CD4-positive, alpha-beta T cell treated with Interleukin-21 for 1 hour (primary cell): ENCODE data around the gene C20orf204.

ENCODE experiments used
- DNase-seq: peaks from one replicate; pipeline ENCODE4 v3.0.0-alpha.2; 2020

Gene C20orf204, protein sequence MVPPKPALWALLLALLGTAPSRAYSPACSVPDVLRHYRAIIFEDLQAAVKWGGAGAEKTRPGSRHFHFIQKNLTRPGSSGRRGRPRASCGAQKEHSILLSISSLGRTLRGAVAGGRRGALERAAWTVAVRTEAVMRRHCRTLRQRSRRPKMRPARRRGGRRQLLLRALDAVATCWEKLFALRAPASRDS

GRCh38 chr20:64035933-64036345, at the start of gene C20orf204:
TSS of gene C20orf204 (plus strand) at chr20:64036182. CDS start at chr20:64036324, 142 bp downstream.
- no peak for DNase-seq

DNA sequence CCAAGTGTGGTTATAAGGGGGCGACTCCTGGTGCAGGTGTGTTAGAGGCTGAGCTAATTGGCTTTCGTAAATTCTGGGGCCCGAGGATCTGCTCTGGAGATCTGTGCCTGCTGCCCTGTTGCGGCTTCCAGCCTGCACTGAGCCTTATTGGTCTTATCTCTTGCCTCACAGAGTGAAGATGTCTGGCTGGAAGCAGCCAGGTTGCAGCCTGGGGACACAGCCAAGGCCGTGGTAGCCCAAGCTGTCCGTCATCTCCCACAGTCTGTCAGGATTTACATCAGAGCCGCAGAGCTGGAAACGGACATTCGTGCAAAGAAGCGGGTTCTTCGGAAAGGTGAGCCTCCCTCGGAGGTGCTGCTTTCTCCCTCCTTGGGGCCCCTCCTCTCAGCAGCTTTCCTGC, 35.1 kb upstream of the C20orf204 start:
- DNase-seq, result no peak

DNA sequence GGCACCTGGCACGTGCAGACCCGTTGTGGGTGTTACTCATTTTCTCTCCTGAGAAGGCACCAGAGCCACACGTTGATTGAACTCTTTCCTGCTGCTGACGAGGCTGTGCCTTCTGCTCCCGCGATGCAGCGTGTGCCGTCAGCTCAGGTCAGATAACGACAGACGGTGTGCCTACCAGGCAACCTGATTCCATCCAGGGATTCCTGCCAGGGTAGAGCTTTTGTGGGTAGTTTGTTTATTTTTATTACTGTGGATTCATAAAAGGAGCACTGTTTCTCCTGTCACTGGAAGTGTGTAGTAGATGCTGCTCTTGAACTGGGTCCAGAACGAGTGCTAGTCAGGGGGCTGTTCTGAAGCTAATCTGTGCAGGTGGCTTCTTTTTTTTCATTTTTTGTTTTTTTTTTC, 34.4 kb upstream of the C20orf204 start:
- no peak for DNase-seq

DNA sequence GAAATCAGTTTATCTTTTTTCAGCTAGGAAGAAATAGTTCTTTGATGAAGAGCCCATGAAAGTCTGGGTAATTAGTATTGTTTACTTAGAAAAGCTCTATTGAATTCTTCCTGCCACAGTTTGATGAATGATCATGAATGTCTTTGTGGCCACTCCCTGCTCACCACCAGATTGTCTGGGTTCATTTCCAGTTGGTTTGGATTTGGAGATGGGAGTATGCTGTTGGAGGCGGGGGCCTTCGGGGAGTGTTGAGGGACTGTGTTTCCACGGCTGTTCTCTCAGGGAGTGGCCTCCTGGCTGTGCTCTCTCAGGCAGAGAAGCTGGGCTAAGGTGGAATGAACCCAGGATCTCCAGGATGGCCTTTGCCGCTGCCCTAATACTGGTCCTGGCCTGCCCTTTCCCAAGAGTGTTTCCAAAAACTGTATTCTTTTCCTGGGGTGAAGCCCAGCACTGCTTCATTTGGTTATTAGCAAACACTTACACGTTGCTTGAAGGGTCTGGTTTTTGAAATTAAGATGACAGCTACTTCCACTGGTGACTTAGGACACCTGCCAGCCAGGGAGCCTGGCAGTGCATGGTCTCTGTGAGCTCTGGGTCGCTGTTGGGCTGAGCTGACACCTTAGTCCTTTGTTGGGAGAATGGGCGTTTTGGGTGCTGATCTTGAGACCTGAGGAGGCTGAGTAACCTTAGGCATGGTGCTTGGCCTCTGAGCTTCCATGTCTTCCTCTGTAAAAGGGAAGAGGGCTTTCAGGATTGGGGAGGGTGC, 31.8 kb upstream of the C20orf204 start:
- no peak for DNase-seq

- DNase-seq, result no peak
These were observed 30.6 kb upstream of the C20orf204 start for GRCh38 chr20:64005394-64005793.

- DNase-seq, result no peak
These were observed 29.5 kb upstream of the C20orf204 start for GRCh38 chr20:64006490-64006889.

- no peak for DNase-seq
These were observed 29.1 kb upstream of the C20orf204 start for GRCh38 chr20:64006902-64007301.

- no peak for DNase-seq
These were observed 26.1 kb upstream of the C20orf204 start for GRCh38 chr20:64009811-64010387.

- no peak for DNase-seq
These were observed 25.2 kb upstream of the C20orf204 start for GRCh38 chr20:64010711-64011237.

- no peak for DNase-seq
These were observed 24.6 kb upstream of the C20orf204 start for GRCh38 chr20:64011366-64011779.

DNA sequence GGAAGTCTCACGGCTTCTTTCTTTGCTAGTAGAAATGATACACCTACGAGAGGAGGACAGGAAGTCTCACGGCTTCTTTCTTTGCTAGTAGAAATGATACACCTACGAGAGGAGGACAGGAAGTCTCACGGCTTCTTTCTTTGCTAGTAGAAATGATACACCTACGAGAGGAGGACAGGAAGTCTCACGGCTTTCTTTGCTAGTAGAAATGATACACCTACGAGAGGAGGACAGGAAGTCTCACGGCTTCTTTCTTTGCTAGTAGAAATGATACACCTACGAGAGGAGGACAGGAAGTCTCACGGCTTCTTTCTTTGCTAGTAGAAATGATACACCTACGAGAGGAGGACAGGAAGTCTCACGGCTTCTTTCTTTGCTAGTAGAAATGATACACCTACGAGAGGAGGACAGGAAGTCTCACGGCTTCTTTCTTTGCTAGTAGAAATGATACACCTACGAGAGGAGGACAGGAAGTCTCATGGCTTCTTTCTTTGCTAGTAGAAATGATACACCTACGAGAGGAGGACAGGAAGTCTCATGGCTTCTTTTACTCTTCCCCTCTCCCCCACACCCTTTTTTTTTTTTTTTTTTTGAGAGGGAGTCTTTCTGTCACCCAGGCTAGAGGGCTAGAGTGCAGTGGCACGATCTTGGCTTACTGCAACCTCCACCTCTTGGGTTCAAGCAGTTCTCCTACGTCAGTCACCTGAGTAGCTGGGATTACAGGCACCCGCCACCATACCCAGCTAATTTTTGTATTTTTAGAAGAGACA, 23.4 kb upstream of the C20orf204 start:
- DNase-seq, result peak; percentile 42

- DNase-seq, result no peak
These were observed 20.3 kb upstream of the C20orf204 start for GRCh38 chr20:64015635-64016034.

DNA sequence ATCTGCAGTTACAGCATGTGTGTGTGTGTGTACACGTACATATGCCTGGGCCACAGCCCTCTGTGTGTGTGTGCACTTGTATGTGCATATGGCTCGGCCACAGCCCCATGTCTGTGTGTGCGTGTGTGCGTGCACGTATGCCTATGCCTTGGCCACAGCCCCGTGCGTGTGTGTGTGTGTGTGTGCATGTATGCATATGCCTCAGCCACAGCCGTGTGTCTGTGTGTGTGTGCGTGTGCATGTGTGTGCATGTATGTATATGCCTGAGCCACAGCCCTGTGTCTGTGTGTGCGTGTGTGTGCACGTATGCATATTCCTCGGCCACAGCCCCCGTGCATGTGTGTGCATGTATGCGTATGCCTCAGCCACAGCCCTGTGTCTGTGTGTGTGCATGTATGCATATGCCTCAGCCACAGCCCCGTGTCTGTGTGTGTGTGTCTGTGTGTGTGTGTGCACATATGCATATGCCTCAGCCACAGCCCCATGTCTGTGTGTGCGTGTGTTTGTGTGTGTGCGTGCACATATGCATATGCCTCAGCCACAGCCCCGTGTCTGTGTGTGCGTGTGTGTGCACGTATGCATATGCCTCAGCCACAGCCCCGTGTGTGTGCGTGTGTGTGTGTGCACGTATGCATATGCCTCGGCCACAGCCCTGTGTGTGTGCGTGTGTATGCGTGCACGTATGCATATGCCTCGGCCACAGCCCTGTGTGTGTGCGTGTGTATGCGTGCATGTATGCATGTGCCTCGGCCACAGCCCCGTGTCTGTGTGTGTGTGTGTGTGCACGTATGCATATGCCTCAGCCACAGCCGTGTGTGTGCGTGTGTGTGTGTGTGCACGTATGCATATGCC, 14.6 kb upstream of the C20orf204 start:
- DNase-seq, result no peak

GRCh38 chr20:64022671-64023360, 13.2 kb upstream of the C20orf204 start:
- no peak for DNase-seq

DNA sequence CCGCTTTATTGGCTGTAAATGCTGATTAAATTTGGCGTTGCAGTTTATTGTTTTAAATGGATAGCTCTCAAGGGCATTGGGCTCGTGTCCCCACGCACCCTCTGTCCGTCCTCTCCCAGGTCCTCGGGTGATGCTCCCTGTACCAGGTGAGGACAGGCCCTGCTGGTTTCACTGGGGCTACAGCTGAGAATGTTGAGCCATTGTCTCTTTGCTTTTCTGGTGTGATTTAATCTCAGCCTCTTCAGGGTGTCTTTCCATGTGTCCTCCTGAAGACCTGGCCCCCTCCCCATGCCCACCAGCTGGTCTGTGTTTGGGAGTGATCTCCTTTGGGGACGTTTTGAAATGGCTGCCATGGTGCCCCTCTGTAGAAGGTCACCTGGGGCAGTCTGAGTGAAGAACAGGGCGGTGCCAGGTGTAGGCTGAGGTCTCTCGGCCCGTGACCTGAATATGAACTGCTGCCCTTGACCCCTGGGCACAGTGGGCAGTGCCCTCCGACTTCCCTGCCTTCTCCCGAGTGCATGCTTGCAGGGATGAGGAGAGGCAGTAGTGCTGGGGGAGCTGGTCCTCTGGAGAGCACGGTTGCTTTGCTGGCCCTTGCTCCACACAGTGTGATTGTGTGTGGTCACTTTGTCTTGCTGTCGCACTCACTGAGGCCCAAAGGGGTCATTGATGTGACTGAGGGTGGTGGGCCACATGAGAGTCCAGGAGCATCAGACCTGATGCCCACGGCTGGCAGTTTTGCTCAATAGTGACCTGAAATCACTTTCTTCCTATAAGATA, 12.4 kb upstream of the C20orf204 start:
- DNase-seq, result no peak

DNA sequence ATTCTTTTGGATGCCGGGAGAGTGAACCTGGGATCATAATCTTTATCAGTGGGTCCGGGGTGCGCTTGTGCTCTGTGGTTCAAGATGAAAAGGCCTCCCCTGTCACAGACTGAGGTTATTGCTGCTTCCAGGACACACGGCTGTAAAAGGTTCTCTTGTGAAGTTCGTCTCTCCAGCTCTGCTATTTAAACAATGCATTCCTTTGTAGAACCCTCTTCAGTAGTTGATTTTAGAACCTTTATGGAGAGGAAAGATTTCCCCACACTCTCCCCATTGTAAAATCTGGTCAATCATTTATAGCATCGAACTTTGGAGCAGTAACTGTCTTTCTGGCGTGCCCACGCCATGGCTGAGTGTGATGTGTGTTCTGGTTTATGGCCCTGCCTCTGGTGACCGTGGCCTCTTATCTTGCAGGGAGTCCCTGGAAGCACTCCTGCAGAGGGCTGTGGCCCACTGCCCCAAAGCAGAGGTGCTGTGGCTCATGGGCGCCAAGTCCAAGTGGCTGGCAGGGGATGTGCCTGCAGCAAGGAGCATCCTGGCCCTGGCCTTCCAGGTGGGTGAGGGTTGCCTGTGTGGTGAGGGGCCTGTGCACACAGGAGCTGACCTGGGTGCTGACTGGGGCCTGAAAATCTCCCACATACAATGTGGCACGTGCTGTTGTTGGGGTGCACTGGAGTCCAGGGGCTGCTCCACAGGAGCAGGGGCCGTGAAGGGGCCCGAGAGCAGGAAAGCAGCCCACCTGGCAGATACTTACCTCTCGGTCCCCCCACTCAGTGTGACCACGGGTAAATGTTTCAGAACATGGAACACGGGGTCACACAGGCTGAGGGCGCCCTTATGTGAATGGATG, 11.6 kb upstream of the C20orf204 start:
- no peak for DNase-seq

DNA sequence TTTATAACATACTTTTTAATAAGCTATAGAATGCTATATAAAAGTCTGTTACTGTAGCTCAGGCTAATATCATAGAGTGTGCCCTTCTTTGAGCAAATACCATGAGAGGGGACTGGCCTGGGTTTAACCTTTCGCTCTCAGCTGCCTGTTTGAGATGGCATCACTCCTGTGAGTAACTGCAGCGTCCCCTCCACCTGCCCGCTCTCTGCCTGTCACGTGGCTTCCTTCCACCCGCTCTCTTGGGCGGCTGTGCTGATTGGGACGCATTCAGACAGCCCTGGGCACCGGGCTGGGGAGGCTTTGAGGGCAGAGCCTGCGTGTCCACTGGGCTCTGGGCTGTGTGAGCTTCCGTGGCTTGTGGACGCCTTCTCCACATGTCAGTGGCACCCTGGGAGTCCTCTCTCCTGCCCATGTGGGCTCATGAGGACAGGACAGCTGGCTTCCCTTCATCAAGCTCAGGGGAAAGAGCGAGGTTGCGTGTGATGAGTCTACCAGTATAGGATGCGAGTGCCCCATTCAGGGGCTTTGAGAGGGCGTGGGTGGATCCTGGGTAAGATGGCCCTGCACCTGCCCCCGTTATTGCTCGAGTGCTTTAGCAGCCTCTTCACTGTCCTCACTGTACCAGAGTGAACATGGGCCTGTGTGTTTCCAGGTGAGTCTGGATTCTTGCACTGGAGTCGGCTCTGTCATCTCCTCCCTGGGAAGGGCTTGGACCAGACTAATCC, 10.7 kb upstream of the C20orf204 start:
- no peak for DNase-seq

DNA sequence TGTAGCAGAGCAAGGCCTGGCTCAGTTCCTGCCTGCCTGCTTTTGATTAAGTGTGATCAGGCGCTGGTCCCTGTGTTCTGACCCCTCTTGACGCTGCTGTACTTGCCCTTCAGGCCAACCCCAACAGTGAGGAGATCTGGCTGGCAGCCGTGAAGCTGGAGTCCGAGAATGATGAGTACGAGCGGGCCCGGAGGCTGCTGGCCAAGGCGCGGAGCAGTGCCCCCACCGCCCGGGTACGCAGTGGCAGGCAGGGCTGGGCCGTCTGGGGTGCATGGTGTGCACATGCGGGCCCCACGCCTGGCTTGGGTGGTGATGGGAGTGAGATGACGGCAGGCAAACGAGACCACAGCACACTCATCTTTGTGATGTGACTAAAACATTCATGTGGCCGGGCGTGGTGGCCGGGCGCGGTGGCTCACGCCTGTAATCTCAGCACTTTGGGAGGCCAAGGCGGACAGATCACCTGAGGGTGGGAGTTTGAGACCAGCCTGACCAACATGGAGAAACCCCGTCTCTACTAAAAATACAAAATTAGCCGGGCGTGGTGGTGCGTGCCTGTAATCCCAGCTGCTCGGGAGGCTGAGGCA, 10.1 kb upstream of the C20orf204 start:
- DNase-seq, result no peak
